Mesenteric fat pad (tissue), 1 donor: ENCODE measurements around the gene KCTD21. TPM values are rescaled to one million over a fixed set of nuclear protein-coding genes. Genes with fewer than 3 reads are reported as not detected.

Experiments
- DNase-seq: peaks from one replicate; pipeline ENCODE4 v3.0.0-alpha.2; 2020; ENCODE audit warnings: low spot score
- total RNA-seq: library from RNA; stranded (reverse); fragmentation: NEBNext Ultra II Directional; extraction: Animal tissue kit (Norgen Biotek cat#: 25700); gene quantifications from one replicate; pipeline ENCODE4 v1.2.1, GENCODE V29; 2021
- donor health status: DM: yes; HTN: yes; CAD: no.

The KCTD21 gene
- total RNA-seq, 1 donor from 2014 or later: 12.4 TPM

DNA sequence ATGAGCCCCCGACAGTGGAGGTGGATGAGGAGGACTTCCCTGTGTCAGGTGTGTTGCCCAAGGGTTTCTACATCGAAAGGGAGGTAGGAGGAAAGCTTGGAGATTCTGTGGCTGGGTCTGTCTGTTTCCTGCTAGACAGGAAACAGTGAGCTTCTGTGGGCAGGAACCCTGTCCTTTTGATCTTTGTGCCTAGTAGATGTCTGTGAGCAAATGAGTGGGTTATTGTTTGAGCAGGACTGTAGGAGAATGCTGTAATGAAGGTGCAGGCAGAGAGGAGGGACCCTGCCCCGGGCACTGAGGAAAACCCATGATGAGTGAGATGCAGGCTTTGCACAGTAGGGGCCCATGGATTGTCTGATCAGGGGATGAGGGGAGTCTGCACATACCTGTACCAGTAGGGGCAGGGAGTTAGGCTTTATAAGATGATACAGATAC, 14.3 kb upstream of the KCTD21 start:
- DNase-seq: no peak

DNA sequence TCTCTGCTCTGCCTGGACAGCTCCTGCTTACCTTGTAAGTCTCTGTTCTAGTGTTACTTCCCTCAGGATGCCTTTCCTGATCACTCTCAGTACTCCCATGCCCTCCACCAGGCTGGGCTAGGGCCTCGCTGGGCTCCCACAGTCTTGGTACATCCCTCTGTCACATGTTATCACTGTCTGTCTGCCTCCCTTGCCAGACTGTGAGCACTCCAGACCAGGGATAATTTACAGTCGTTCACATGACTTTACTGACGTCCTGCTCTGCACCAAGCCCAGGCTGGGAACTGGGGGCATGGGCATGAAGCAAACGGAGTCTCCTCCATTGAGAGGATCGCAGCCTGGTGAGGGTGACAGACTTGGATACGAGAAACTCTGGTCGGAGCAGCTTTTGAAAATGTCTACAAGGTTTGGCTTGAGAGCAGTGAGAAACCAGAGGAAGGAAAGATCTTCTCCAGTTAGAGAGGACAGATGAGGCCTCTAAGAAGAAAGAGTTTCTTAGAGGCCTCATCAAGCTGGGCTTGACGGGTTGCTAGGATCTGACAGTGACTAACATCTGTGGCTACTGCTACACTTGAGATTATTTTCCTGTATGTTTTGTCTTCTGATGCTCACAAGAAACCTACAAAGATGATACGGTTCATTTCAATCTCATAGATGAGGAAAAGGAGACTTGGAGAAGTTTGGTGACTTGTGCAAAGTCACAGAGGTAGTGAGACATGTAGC, 12.8 kb upstream of the KCTD21 start:
- no peak for DNase-seq

DNA sequence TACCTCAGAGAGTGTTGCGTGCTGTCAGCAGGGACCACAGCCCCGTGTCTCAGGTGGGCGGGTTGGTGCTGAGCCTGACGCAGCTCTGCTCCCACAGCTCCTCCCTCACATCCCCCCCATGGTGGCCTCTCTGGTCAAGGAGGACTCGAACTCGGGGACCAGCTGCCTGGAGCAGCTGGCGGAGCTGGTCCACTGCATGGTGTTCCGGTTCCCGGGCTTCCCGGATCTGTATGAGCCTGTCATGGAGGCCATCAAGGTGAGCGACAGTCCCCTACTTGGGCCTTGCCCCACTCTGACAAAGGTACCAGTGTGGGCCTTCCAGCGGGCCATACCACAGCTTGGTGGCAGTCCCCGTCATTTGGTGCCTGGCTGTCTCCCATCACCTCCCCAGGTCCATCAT, 12.1 kb upstream of the KCTD21 start:
- no peak for DNase-seq

DNA sequence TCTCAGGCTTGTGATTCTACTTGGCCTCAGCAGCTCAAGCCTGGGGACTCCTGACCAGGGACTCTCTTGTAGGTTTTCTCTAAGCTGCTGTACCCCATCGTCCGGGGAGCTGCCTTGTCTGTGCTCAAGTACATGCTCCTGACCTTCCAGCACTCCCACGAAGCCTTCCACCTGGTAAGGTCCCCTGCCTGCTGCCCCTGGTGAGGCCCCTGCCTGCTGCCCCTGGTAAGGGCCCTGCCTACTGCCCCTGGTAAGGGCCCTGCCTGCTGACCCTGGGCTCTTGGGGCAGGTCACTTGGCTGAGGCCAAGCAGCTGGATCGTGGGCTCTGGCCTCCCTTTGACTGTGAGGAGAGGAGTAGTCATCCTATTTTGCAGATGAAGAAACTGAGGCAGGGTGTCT, 11.6 kb upstream of the KCTD21 start:
- no peak for DNase-seq

DNA sequence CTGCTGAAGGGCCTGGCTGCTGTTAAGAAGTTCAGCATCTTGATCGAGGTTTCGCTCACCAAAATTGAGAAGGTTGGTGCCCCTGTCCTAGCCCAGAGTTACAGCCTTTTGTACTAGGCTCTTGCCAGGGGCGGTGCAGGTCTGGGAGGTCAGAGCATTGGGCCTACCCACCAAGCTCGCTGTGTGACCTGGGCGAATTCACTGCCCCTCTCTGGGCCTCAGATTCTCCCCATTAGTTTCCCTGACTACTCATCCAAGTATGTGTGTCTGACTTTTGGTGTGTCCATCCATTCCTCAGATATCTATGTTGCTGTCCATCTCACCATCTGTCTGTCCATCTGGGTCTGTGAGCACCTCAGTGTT, 11.2 kb upstream of the KCTD21 start:
- no peak for DNase-seq

DNA sequence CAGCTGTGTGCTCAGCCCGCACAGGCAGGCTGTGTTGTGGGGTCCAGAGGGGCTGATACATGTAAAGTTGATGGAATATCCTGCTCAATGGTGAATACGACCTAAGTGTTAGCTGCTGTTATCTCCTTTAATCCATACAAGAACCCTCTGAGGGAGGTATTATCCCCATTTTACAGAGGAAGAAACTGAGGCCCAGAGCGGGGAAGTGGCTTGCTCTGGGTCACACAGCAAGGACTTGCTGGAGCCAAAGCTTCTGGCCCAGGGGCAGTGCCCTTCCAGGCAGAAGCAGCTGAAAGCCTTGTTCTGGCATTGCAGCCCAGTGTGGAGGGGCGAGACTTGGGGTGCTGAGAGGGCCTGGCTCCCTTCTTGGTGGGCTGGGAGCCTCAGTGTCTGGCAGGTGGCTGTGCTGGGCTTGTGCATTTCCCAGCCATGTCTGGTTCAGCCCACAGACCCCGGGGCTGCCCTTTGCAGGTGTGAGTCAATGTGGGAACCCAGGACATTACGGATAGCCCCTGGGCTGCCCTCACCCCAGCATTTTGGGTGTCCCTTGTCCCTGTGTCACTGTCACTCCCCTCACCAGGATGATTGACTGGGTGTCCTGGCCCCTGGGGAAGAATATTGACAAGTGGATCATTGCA, 10.7 kb upstream of the KCTD21 start:
- no peak for DNase-seq

DNA sequence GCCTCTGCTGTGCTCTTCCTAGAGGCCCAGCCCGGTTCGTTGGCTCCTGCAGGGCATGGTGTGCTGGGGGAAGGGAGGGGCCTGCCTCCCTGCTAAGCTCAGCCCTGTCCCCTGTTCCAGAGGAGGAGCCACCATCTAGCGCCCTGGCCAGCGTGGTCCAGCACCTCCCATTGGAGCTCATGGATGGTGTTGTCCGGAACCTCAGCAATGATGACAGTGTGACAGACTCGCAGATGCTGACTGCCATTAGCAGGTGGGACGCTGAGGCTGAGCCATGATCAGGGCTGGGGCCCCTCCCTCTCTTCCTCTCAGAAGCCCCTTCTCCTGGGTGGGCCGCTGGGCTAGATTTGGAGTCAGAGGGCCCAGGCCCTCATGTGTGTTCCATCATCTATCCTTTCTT, 9.4 kb upstream of the KCTD21 start:
- DNase-seq: no peak

DNA sequence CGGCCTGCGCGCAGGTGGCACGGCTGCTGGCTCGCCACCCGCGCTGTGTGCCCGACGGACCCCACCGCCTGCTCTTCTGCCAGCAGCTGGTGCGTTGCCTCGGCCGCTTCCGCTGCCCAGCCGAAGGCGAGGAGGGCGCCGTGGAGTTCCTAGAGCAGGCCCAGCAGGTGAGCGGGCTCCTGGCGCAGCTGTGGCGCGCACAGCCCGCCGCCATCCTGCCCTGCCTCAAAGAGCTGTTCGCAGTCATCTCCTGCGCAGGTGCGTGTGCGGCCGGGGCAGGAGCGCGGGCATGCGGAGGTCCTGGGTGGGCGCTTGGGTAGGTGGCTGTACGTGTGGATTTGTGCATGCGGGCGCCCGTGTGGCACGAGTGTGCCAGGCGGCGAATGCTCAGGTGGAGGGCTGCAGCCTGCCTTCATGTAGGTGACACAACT, 8.2 kb upstream of the KCTD21 start:
- no peak for DNase-seq

DNA sequence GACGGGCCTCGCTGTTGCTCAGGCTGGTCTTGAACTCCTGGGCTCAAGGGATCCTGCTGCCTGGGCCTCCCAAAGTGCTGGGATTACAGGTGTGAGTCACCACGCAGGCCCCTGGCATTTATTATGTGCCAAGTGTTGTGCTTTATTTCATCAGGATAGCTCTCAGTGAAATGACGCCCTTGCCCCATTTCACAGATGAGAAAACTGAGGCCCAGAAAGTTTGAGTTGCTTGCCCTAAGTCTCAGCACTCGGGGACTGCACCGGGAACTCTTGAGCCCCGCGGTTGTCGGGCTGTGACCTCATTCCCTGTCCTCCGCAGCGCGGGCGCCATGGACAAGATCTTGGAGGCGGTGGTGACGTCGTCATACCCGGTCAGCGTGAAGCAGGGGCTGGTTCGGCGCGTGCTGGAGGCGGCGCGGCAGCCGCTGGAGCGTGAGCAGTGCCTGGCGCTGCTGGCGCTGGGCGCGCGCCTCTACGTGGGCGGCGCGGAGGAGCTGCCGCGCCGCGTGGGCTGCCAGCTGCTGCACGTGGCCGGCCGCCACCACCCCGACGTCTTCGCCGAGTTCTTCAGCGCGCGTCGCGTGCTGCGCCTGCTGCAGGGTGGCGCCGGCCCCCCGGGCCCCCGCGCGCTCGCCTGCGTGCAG, 7.6 kb upstream of the KCTD21 start:
- DNase-seq: no peak

DNA sequence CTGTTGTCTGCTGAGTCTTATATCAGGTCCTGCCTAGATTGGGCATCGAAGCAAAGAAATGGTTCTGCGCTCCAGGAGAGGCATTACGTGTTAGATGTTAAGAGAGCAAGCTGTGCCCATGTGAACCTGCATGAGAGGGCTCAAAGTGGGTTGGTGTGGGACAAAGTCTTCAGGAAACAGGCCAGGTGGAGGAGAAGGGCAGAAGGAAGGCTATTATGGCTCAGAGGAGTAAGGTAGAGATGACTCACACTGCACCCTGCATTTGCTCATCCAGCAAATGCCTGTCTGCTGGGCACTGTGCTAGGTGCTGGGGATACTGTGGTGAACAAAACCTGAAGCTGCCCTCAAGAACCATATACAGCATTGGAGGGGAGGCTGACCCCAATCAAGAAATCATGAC, 6.1 kb upstream of the KCTD21 start:
- DNase-seq: no peak

DNA sequence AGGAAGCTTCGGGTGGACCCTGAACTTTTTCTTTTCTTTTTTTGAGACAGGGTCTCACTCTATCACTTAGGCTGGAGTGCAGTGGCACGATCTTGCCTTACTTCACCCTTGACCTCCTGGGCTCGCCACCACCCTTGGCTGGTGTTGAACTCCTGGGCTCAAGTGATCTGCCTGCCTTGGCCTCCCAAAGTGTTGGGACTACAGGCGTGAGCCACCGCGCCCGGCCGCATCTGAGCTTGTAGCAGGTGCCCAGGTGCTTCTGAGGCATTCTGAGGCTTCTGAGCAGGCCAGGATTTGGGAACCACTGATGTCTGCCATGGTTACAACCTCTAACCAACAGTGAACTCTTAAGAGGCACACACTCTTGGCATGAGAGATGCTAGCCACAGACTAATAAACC, 5.4 kb upstream of the KCTD21 start:
- no peak for DNase-seq

DNA sequence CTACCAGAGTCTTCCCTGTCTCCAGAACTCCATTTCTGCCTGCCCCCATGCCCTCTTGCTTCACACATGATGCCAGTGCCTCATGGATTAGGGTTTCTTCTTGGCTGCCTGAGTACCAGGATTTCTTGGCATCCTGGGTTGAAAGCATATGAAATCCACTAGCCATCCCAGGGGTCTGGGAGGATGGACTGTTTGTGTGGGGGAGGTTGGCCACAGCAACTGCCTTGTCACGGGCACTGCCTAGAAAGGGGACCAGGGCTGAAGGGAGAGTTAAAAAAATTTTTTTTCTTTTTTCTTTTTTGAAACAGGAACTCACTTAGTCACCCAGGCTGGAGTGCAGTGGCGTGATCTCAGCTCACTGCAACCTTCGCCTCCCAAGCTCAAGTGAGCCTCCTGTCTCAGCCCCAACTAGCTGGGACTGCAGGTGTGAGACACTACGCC, 4.5 kb upstream of the KCTD21 start:
- DNase-seq: no peak

DNA sequence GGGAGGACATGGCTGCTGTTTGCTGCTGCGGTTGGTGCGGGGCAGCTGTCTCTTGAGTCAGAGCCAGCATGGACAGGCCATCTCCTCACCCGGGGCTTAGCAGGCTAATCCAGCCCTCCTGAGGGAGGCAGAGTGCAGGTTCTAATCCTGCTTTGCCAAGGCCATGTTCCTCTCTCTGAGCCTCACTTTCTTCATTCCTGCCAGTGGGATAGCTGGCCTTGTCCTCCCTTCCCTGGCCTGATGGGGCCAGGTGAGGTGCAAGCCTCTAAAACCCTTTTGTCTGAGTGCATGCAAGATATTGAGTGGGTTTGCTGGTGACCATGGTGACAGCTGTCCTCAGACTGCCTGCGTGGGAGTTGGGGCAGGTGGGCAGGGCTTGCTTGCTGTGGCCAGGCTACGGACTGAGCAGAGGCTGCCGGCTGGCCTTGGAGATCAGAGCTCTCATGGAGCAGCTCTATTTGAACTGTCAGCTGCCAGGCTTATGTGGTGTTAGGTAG, 3.8 kb upstream of the KCTD21 start:
- no peak for DNase-seq

DNA sequence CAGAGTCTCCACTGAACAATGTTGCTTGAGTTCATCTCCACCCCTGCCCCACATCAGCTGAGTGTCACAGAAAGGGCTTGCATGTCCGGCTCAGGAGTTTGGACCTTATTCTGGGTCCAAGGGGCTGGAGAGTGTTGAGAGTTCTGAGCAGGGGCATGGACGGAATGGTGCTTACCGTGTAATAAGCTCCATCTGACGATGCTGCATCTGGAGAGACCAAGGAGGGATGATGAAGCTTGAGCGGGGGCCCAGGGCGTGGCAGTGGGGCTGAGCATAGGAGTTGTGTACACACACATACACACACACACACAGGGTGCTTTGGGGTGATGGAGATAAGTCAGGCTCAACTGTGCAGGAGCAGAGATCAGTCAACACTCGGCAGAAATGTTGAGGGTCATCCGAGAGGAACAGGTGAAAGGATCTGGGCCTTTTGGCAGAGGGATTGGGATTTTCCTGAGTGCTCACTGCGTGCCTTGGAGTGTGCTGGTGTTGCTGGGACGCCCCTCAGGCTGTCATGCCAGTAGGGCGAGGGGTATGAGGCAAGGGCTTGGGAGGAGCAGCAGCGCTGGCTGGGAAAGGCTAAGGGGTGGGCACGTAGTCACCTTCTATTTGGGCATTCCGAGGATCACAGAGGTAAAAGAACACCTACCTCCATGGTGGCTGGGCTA, 2.6 kb upstream of the KCTD21 start:
- no peak for DNase-seq

DNA sequence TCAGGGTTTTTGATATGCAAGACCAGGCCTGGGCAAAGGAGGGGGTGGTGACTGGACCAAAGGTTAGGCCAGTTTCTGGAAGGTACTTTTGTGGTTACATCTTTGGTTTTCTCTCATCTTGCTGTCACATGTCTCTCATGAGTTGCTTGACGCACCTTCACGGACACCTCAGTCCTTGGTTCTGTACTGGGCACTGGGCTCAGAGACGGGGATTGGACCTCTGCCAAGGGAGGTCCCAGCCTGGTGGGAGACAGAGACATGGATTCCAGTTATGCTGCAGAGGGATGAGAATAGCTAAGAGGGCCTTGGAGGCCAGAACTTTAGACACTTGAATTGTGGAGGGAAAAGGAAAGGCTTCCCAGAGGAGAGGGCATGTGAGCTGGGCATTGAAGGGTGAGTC, 1.9 kb upstream of the KCTD21 start:
- no peak for DNase-seq

DNA sequence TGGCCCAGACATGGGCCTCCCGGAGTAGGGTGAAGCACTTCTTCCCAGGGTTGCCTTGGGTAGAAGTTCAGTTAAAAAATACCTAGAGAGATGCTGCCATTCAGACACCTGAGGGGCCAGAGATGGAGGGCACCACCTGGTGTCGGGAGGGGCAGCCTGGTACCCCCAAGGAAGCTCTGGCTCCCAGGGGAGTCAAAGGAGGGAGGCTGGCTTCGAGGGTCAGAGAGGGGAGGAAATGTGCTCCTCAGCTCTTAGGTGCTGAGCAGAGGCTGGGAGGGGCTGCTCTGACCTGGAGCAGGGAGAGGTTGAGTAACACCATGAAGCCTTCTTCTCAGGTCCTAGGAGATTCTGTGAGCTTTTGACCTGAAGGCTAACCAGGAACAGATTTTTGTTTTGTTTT, 1.4 kb upstream of the KCTD21 start:
- DNase-seq: no peak

DNA sequence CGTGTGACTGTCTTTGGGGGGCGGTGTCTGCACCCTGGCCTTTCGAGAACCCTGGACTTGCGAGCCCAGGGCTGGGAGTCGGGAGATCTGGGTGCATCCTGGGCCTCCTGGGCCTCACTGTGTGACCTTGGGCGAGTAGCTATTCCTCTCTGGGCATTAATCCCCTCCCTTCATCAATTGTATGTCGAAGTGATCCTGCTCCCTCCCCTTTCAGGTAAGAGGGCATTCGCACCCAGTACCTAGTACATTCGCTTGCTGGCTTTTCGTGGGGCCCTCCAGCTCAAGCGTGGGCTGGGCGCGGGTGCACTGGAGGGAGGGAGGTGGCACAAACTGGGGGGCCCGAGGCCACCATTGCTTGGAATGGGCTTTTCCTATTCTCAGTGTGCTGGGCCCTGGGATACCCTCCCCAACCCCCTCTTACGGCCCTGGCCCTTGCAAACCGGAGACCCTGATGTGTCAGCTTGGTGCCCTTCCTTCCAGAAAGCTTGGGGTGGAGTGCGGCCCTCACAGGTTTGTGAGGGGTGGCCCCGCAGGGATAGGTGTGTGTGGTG, 823 bp upstream of the KCTD21 start:
- DNase-seq: no peak

DNA sequence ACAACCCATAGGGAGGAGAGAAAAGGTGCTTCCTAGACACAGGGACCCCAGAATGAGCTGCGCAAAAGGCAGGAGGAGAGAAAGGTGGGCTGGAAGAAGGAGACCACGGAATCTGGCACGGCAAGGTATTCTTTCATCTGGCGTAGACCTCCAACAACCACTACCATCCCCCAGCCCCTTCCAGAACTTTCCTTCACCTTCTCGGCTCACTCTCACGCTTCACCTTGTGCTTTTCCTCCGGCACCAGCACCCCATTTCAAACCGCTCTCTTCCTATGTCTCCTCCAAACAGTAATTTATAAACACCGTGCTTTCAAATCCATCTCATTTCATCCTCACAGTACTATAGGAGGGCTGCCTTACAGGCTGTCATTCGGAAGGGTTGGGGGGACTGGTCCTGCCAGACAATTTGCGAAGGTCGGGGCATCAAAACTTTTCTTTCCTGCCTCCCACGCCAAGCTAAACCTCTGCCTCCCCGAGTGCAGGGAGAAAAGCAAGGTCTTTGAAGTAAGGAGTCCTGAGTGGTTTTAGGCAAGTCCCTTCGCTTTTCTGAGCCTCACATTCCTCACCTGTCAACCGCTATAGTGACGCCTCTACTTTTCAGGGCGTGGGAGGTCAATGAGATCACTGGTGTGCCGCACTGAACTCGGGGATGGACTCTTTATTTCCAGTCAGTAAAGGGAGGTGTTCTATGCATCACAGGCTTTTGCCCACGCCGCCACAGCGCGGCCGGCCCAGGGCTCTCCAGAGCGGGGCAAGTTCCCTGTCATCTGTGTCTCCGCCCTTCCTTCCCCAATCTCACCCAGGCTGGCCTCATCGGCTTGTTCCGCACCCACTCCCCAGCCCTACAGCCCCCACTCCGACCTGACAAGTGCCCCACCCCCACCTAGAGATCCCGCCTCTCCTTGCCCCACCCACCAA, 800 bp downstream of the KCTD21 start:
- DNase-seq: no peak

DNA sequence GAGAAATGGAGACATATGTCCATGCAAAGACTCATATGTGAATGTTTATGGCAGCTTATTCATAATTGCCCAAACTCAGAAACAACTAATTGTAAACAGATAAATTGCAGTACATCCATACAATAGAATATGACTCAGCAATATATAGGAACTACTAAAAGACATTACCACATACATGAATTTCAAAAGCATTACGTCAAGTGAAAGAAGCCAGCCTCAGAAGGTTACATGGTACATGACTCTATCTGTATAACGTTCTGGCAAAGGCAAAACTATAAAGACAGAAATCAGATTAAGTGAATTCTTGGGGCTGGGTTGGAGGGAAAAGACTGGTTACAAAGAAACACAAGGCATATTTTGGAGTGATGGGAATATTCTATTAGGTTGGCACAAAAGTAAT, 7.2 kb downstream of the KCTD21 start:
- DNase-seq: no peak

DNA sequence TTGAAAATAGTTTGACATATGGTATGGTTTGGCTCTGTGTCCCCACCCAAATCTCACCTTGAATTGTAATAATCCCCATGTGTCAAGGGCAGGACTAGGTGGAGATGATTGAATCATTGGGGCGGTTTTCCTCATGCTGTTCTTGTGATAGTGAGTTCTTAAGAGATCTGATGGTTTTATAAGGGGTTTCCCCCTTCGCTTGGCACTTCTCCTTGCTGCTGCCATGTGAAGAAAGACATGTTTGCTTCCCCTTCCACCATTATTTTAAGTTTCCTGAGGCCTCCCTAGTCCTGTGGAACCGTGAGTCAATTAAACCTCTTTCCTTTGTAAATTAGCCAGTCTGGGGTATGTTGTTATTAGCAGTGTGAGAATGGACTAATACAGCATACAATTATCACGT, 7.7 kb downstream of the KCTD21 start:
- DNase-seq: no peak
